Panc1 (cell line): ENCODE data around the gene PICALM.

ENCODE experiments used
- POLR2AphosphoS5 ChIP-seq: IDR thresholded peaks from 2 replicates; pipeline ENCODE4 v1.6.1; 2012; ENCODE audit warnings: mild to moderate bottlenecking, low read depth, low read length, moderate library complexity
- REST ChIP-seq, 2 experiments: IDR thresholded peaks; 2 replicates each; pipeline ENCODE4 v1.6.1; 2011 to 2012; ENCODE audit warnings: low read depth in 2 of 2, control low read depth in 1 of 2, low read length in 1 of 2, mild to moderate bottlenecking in 1 of 2, moderate library complexity in 1 of 2; ENCODE audit not compliant: insufficient read depth in 1 of 2
- SIN3A ChIP-seq: IDR thresholded peaks from 2 replicates; pipeline ENCODE4 v1.6.1; 2012; ENCODE audit warnings: low read depth, mild to moderate bottlenecking, low read length, moderate library complexity, borderline replicate concordance; ENCODE audit not compliant: insufficient read depth
- TF ChIP-seq, protein P1 (sequence below): fragments of 450-650 bp; IDR thresholded peaks from 2 replicates; pipeline ENCODE4 v1.5.1; 2017; ENCODE audit warnings: mild to moderate bottlenecking

DNA sequence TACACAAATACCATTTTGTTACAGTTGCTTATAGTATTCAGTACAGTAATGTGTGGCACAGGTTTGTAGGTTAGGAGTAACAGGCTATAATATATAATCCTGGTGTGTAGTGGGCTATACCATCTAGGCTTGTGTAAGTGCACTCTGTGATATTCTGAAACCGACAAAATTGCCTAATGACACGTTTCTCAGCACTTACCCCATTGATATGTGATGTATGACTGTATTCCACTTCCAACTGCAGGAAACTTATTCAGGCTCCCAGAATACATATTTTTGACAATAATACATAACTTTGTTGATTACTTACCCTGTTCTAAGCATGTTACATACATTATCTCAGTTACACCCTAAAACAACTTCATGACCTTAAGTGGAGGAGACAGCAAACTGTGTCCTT lies 5.1 kb upstream of the PICALM start:
- TF ChIP-seq REST (IDR thresholded peaks at IDR 0.05; ENCODE audit: insufficient read depth in 1 of 2, low read depth in 2 of 2, low read length in 1 of 2) (no peak), POLR2AphosphoS5 (no peak), SIN3A (no peak)
- TF ChIP-seq, protein P1, sequence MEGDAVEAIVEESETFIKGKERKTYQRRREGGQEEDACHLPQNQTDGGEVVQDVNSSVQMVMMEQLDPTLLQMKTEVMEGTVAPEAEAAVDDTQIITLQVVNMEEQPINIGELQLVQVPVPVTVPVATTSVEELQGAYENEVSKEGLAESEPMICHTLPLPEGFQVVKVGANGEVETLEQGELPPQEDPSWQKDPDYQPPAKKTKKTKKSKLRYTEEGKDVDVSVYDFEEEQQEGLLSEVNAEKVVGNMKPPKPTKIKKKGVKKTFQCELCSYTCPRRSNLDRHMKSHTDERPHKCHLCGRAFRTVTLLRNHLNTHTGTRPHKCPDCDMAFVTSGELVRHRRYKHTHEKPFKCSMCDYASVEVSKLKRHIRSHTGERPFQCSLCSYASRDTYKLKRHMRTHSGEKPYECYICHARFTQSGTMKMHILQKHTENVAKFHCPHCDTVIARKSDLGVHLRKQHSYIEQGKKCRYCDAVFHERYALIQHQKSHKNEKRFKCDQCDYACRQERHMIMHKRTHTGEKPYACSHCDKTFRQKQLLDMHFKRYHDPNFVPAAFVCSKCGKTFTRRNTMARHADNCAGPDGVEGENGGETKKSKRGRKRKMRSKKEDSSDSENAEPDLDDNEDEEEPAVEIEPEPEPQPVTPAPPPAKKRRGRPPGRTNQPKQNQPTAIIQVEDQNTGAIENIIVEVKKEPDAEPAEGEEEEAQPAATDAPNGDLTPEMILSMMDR: no peak
